HAP-1 (cell line): ENCODE data around the gene DCAKD.

Experiments used
- DNase-seq, 2 experiments: peaks; one replicate each; pipeline ENCODE4 v3.0.0-alpha.2; 2016 to 2020; ENCODE audit warnings: low spot score in 2 of 2
- H3K27me3 ChIP-seq: fragments of 250-450 bp; sonication (Bioruptor Pico); 2 replicates; pipeline ENCODE4 v1.5.1; 2020; ENCODE audit warnings: low read depth, mild to moderate bottlenecking, moderate library complexity
- H3K36me3 ChIP-seq: fragments of 250-450 bp; sonication (Bioruptor Pico); replicated peaks from 2 replicates; pipeline ENCODE4 v1.5.1; 2020; ENCODE audit warnings: mild to moderate bottlenecking
- H3K4me1 ChIP-seq: fragments of 250-450 bp; sonication (Bioruptor Pico); 2 replicates; pipeline ENCODE4 v1.5.1; 2020; ENCODE audit warnings: mild to moderate bottlenecking
- H3K4me3 ChIP-seq: fragments of 250-450 bp; sonication (Bioruptor Pico); 2 replicates; pipeline ENCODE4 v1.5.1; 2020; ENCODE audit warnings: mild to moderate bottlenecking, moderate library complexity
- H3K9me3 ChIP-seq: fragments of 250-450 bp; sonication (Bioruptor Pico); 2 replicates; pipeline ENCODE4 v1.5.1; 2020; ENCODE audit warnings: mild to moderate bottlenecking, moderate library complexity
- in situ Hi-C: fragments of 300-500 bp; cut with MboI; formaldehyde crosslinking; loops from 3 replicates; pipeline ENCODE4 v1.14.3; 2020; ENCODE audit warnings: low sequenced_read_pairs, inconsistent platforms, mixed read lengths

The DCAKD gene

DNA sequence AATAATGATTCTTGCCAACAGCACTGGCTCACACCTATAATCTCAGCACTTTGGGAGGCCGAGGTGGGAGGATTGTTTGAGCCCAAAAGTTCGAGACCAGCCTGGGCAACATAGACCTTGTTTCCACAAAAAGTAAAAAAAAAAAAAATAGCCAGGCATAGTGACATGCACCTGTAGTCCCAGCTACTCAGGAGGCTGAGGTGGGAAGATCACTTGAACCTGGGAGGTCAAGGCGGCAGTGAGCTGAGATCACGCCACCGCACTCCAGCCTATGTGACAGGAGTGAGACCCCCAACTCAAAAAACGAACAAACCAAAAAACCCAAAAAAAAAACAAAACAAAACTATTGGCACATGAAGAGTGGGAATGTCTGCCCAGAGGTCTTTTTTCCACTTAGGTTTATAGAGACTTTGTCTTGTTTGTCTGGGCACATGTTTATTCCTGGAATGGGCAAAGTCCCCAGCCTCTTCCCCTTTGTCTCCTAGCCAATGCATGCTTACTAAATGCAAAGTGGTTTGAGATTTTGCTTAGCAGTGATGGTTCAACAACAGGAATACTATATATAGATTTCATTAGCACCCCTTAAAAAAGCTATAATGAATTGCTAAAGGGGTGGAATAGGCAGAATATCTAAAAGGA lies 35.6 kb upstream of the DCAKD start:
- no peaks in the 10 kb centered on the region for H3K9me3 ChIP-seq
- no peak for DNase-seq
- peaks cover 82% of the 10 kb centered on the region for H3K36me3 ChIP-seq
- H3K4me3 ChIP-seq = no peak overlapping the region
- no peaks in the 10 kb centered on the region for H3K4me1 ChIP-seq
- no peaks in the 10 kb centered on the region for H3K27me3 ChIP-seq
- in situ Hi-C loops = no loop called here

DNA sequence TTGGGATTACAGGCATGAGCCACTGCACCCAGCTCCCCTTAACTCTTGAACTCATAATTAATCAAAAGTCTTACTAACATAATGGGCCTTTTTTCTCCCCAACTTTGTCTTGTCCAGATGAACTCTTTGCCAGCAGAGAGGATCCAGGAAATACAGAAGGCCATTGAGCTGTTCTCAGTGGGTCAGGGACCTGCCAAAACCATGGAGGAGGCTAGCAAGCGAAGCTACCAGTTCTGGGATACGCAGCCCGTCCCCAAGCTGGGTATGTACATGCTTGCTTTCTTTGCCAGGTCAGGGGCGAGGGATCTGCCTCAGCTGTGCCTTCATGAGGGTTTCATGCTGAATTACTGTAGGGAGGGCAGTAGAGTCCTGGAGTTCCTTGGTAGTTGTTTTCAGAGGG lies 35.0 kb upstream of the DCAKD start:
- peaks cover 83% of the 10 kb centered on the region for H3K36me3 ChIP-seq
- no peak for DNase-seq
- no peaks in the 10 kb centered on the region for H3K4me1 ChIP-seq
- no peak overlapping the region for H3K4me3 ChIP-seq
- H3K9me3 ChIP-seq = no peaks in the 10 kb centered on the region
- in situ Hi-C loops = no loop called here
- H3K27me3 ChIP-seq = no peaks in the 10 kb centered on the region

DNA sequence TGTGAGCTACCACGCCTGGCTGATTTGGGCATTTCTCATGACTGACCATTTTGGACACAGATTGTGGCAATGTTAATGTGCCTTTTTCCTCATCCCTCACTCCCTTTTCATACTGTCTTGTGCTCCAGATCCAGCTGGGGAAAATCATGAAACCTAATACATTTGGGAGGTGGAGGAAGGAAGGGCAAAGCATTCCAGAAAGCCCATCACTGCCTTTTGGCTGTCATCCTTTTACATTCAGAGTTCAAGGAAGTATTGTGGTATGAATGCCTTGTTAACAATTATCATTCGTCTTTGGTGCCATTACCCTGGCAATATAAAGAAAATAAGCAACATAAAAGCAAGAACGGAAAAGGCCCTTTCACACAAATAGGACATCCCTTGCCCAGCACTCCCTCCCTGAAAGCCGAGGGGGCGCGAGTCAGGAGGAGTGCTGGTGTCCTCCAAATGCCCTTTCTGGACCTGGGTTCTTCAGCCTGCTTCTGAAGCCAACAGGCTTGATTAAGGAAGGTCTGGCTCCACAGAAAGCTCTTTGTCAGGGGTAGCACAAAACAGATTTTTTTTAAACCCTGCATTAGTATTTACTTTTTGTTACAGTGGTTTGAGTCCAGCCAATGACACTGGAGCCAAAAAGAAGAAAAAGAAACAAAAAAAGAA lies 29.7 kb upstream of the DCAKD start:
- Histone ChIP-seq H3K4me3 (no peak overlapping the region), H3K4me1 (no peaks in the 10 kb centered on the region), H3K9me3 (no peaks in the 10 kb centered on the region), H3K27me3 (no peaks in the 10 kb centered on the region), H3K36me3 (peaks cover 60% of the 10 kb centered on the region)
- no peak for DNase-seq
- in situ Hi-C loops = no loop called here

DNA sequence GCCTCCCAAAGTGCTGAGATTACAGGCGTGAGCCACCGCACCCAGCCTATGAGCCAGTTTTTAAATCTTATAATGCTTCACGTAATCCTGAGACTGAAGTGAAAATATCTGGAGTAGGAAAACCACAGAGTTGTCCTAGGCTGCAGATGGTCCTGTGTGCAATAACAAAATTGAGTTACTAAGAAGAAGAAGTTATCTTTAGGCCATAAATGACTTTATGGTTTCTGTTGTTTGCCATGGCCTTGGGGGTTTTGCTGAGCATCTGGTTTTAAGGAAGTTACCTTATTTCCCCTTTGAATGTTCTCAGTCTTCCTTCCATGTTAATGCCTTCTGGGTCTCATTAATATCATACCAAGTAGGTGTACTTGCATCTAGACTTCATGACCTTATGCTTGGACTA lies 26.2 kb upstream of the DCAKD start:
- H3K9me3 ChIP-seq = no peaks in the 10 kb centered on the region
- H3K4me1 ChIP-seq = peaks cover 5% of the 10 kb centered on the region; the same call in 1 of the 2 replicates
- no peak overlapping the region for H3K4me3 ChIP-seq
- H3K36me3 ChIP-seq = peaks cover 58% of the 10 kb centered on the region
- no peak for DNase-seq
- H3K27me3 ChIP-seq = no peaks in the 10 kb centered on the region
- in situ Hi-C loops = loop anchor here (10.0 kb wide), 1 partner anchor 47 kb away; no protein-coding TSS in a partner anchor

DNA sequence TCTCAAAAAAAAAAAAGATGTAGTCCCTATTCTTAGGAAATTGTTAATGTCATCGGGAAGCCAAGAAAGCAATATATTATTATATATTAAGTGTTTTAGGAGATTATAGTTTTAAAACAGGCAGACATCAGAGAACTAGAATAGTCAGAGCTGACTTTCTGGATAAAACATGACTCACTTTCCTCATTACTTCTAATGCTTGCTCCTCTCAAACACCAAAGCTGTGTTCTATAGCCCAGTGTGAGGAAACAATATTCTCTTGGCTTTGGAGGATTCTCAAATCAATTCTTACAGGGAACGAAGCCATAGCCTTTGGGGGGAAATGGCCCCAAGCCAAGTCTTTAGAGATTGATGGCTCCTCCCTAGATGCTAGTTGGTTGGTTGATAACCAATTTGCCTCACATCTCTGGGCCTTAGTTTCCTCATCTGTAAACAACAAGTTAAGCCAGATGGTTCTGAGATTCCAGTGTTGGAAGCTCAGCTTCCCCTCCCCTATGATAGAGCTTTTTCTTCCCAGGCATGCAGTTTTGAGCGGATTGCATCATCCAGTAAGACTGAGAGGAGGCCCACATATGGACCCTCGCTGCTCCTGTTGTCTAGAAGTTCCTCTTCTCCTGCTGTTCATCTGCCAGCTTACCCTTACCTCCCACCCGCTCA lies 22.1 kb upstream of the DCAKD start:
- in situ Hi-C loops = loop anchor here (10.0 kb wide), 1 partner anchor 51 kb away; no protein-coding TSS in a partner anchor
- Histone ChIP-seq H3K4me1 (peaks cover 5% of the 10 kb centered on the region; the same call in 1 of the 2 replicates), H3K9me3 (no peaks in the 10 kb centered on the region), H3K27me3 (no peaks in the 10 kb centered on the region), H3K4me3 (no peak overlapping the region), H3K36me3 (peaks cover 49% of the 10 kb centered on the region)
- no peak for DNase-seq

DNA sequence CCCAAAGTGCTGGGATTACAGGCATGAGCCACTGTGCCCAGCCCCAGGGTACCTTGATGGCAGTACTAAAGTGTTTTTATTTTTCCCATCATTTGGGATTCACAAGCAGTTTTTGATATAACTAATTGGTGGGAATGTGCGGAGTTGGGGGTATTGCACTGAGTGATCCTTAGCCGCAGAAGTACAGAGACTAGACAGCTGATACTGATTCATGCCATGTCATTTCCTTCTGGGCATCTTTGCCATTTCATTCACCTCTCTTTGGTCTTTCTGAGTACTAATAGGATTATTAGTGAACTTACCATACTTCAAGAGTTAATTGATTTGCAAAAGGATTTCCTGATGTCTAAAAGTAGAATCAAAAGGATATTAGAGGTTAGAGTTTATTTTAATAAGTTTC lies 19.4 kb upstream of the DCAKD start:
- Histone ChIP-seq H3K9me3 (no peaks in the 10 kb centered on the region), H3K4me1 (peaks cover 5% of the 10 kb centered on the region; the same call in 1 of the 2 replicates), H3K36me3 (peaks cover 51% of the 10 kb centered on the region), H3K27me3 (no peaks in the 10 kb centered on the region), H3K4me3 (no peak overlapping the region)
- DNase-seq = no peak
- in situ Hi-C loops = loop anchor here (10.0 kb wide), 1 partner anchor 54 kb away; no protein-coding TSS in a partner anchor

DNA sequence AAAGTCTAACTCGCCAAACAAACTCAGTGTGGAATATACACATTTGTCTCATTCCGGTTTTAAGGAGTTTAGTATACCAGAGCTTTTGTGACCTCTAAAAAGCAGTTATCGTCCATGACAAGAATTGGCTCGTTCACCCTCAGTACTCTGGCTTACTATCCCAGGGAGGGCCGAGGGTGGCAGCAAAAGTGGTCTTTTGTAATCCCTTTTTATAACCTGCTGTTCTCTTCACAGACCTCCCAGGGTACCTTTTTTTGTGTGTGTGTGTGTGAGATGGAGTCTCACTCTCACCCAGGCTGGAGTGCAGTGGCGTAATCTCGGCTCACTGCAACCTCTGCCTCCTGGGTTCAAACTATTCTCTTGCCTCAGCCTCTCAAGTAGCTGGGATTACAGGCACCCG lies 18.6 kb upstream of the DCAKD start:
- Histone ChIP-seq H3K9me3 (no peaks in the 10 kb centered on the region), H3K4me1 (peaks cover 5% of the 10 kb centered on the region; the same call in 1 of the 2 replicates), H3K36me3 (peaks cover 49% of the 10 kb centered on the region), H3K4me3 (no peak overlapping the region), H3K27me3 (no peaks in the 10 kb centered on the region)
- DNase-seq = no peak
- in situ Hi-C loops = loop anchor here (10.0 kb wide), 1 partner anchor 55 kb away; no protein-coding TSS in a partner anchor

DNA sequence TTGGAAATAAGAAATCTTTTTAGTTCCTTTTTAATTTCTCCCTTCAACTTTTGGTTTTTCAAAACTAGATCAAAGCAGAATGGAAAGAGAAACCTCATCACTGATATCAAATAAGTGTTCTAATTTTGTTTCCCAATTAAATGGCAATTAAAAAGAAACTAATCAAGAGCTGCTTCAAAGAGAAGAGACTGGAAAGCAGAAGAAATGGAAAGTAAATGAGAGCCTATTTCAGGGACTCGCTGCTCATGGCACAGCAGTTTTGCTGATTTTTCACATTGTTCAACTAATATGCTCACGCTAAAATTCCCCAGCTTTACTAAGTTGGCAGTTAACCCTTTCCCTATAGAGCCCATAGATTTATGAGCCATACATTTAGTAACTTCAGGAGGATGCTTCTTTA lies 16.2 kb upstream of the DCAKD start:
- in situ Hi-C loops = no loop called here
- peaks cover 31% of the 10 kb centered on the region for H3K36me3 ChIP-seq

DNA sequence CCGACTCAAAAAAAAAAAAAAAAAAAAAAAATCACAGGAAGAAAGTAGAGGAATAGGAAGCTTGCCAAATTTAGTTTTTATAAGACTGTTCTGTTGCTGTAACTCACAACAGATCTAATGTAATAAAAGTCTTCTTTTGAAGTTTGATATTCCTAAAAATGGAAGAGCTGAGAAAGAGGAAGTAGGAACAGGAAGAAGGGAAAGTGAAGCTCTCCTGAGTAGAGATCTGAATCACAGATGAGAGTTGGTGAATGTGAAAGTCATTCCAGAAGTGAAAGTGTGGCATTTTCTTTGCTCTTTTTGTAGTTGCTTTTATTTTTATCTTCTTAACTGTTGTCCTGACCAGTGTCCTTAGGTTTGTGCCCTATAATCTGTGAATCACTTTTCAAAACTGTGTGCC lies 11.8 kb upstream of the DCAKD start:
- Histone ChIP-seq H3K4me1 (peaks cover 28% of the 10 kb centered on the region), H3K9me3 (no peaks in the 10 kb centered on the region), H3K36me3 (peaks cover 16% of the 10 kb centered on the region), H3K27me3 (no peaks in the 10 kb centered on the region), H3K4me3 (no peak overlapping the region)
- no peak for DNase-seq
- in situ Hi-C loops = no loop called here

More for the DNA sequence above, 16.2 kb upstream of the DCAKD start:
- H3K9me3 ChIP-seq = no peaks in the 10 kb centered on the region
- H3K4me3 ChIP-seq = no peak overlapping the region
- no peak for DNase-seq
- peaks cover 13% of the 10 kb centered on the region for H3K4me1 ChIP-seq
- H3K27me3 ChIP-seq = no peaks in the 10 kb centered on the region

DNA sequence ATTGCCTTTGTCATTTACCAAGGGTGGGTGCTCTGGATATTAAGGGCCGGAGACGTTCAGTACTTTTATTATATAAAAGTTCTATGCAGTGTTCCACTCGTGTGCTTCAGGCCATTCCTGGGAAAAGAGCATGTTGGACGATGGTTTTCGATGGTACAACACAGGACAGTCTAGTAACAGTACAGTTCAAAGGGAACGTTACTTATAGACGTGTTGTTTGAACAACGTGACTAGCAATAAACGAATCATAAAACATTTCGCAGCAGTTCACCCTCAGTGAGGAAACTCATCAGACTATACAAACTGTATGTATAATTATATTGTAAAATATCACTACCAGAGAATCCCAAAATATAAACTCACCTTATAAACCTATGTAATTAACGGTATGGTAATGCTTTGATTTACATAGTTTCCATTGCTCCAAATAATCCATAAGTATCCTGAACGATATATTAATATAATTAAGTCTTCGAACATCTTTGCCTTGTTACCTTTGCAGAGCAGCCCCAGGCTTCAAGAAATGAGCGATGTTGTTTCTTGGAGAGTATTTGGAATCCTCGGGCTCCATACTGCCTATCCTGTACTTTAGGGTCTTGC lies 10.3 kb upstream of the DCAKD start:
- H3K27me3 ChIP-seq = no peaks in the 10 kb centered on the region
- H3K4me1 ChIP-seq = peaks cover 28% of the 10 kb centered on the region
- peak overlapping the region; percentile 86 for H3K4me3 ChIP-seq
- no peak for DNase-seq
- H3K9me3 ChIP-seq = no peaks in the 10 kb centered on the region
- peaks cover 6% of the 10 kb centered on the region for H3K36me3 ChIP-seq
- in situ Hi-C loops = no loop called here

DNA sequence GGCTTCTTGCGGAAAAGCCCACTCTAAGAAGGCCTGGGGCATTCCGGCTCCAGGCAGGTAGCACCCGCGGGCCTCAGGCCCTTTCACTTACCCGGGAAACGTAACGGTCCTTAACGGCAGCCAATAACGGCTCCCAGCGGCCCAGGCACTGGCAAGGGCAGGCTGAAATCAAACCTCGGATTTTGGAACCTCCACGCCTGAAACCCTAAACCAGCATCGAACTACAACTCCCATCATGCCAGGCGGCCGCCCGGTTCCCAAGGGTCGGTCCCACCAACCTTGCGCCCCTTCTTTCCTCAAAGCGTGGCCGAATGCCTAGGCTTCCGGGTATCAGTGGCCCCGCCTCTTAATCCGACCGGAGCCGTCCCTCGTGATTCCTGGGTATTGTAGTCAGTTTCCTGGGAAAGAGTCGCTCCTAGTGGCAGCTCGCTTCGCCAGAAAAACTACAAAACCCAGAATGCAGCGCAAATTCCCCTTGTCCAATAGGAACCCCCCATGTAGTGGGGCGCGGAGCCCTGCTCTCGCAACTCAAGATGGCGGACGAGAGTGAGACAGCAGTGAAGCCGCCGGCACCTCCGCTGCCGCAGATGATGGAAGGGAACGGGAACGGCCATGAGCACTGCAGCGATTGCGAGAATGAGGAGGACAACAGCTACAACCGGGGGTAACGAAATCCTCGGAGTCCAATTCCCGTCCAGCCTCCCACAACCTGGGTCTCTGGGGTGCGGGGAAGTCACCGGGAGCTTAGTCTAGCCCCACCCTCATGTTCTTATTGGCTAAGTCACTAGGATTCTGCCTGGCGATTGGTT lies 9.6 kb upstream of the DCAKD start, which contains the start of gene NMT1:
NMT1 (plus strand) TSS at position 521 of the 809 bp plus-strand sequence; CDS start at position 534, 13 bp downstream.
- Histone ChIP-seq H3K9me3 (no peaks in the 10 kb centered on the region), H3K4me1 (peaks cover 28% of the 10 kb centered on the region), H3K36me3 (peaks cover 6% of the 10 kb centered on the region), H3K4me3 (peak within 1 kb of the TSS; percentile 86), H3K27me3 (no peaks in the 10 kb centered on the region)
- peak; percentile 98 for DNase-seq
- in situ Hi-C loops = no loop called here

DNA sequence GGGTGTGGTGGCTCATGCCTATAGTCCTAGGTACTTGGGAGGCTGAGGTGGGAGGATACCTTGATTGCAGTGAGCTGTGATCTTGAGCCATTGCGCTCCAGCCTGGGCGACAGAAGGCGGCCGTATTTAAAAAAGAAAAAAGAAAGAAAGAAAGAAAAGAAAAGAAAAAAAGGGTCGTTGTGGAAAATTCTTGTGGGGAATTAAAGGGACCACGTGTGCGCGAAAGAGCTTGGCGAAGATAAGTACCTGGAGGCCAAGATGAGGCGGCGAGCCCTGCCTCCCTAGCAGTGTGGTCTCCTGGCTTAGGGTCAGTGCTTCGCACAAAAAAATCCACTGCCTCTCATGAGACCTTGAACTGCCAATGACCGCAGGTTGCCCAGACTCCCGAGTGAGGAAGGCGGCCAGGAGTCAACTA lies 9.0 kb upstream of the DCAKD start:
- in situ Hi-C loops = no loop called here
- no peaks in the 10 kb centered on the region for H3K9me3 ChIP-seq
- DNase-seq = peak in 1 of 2 experiments; percentile 28
- H3K36me3 ChIP-seq = peaks cover 6% of the 10 kb centered on the region
- H3K4me3 ChIP-seq = peak overlapping the region; percentile 86
- peaks cover 28% of the 10 kb centered on the region for H3K4me1 ChIP-seq
- no peaks in the 10 kb centered on the region for H3K27me3 ChIP-seq
